ENCODE results near the gene PLTP.
"Not testable (repeated sequence)": the region's sequence is repeated elsewhere in the genome, so short reads cannot be mapped to it uniquely, and the experiment has no call there.

Gene PLTP

DNA sequence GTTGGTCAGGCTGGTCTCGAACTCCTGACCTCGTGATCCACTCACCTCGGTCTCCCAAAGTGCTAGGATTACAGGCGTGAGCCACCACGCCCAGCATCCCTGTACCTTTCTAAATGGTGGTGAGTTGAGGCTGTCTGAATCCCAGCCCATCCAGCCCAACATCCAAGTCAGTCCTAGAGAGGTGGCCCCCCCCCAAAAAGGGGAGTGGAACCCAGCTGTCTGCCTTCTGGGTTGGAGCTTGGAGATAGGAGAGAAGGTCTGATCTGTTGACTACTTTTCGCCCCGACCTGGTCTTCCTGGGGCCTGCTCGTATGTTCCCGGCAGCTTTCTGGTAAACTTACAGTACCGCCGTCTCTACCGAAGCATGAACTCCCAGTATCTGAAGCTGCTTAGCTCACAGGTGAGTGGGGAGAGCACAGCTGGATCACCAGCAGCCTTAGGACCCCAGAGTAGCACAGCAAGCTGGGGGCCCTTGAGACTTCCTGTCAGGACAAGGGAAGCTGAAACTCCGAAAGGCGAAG is 15.3 kb downstream of the PLTP start:
- DNase-seq: no peak

DNA sequence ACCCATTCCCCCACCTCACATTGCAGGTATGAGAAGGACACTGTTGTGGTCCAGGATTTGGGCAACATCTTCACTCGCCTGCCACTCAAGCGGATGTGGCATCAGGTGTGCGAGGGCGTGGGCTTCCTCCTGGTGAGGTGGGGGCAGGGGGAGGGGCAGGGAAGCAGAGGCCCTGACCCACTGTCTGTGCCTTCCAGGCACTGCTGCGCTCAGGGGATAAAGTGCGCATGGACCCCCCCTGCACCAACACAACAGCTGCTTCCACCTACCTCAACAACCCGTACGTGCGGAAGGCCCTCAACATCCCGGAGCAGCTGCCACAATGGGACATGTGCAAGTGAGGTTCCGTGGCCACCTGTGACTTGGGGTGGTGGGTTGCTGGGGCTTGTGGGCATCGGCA is 17.2 kb downstream of the PLTP start:
- no peak for DNase-seq

DNA sequence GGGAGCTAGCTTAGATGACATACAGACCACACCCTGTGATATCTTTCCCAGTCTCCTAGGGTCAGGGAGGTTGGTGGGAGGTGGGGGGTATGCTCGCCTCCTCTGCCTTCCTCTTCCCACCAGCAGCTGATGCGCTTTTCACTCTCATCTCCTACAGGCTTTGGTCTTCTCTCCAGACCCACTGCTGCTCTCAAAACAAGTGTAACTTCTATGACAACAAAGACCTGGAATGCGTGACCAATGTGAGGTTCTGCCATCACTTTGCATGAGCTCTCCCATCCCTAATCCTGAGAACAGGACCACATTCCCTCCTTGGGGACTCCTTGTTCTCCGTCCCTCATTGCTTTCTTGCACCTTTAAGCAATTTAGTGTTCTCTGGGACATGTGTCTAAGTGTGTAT is 18.1 kb downstream of the PLTP start:
- no peak for DNase-seq

DNA sequence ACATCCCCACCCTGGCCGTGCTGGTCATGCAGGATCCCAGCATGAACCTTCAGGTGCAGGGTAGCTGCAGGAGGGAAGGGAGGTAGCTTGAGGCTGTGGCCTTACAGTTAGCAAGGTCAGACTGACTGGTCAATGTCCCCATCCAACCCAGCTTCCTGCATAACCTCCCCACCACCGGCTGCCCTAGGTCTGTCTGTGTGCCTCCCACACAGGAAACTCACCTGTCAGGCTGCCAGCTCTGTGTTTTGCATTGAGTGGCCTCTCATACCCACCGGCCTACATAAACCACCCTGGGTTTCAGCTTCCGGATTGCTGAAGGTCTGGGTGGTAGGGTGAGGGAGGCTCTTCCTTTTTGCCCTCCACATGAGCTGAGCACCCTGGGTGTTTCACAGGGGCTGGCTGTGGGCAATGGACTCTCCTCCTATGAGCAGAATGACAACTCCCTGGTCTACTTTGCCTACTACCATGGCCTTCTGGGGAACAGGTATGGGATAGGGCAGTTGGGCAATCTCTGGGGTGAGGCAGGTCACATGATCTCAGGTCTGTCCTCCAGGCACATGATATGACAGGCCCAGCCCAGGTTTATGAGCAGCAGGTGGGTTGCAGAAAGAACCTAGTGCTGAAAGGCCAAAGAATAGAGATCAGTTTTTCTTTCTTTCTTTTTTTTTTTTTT is 19.0 kb downstream of the PLTP start:
- no peak for DNase-seq

DNA sequence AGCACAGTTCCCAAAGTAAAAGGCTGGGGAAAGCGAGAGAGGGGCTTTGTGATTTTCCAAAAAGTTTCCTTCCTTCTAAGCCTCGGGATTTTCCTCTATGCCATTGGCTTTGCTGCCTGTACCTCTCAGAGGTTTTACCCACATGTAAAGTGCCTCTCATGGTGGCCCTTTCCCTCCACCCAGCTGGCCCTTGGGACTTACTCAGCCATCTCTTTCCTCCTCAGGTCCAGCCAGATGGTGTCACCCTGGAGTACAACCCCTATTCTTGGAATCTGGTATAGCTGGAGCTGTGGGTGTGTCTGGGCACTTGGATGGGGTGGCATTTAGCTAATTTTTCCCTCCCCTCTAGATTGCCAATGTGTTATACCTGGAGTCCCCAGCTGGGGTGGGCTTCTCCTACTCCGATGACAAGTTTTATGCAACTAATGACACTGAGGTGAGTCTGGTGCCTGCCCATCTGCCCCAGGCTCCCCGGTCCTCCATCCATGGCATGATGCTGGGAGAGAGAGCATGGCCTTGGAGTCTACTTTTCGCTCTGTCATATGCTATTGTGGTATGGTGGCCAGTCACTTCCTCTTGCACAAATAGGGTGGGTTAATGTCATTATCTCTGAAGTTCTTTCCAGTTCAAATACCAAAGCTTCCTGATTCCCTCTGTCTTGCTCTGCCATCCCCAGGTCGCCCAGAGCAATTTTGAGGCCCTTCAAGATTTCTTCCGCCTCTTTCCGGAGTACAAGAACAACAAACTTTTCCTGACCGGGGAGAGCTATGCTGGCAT is 19.7 kb downstream of the PLTP start:
- no peak for DNase-seq

DNA sequence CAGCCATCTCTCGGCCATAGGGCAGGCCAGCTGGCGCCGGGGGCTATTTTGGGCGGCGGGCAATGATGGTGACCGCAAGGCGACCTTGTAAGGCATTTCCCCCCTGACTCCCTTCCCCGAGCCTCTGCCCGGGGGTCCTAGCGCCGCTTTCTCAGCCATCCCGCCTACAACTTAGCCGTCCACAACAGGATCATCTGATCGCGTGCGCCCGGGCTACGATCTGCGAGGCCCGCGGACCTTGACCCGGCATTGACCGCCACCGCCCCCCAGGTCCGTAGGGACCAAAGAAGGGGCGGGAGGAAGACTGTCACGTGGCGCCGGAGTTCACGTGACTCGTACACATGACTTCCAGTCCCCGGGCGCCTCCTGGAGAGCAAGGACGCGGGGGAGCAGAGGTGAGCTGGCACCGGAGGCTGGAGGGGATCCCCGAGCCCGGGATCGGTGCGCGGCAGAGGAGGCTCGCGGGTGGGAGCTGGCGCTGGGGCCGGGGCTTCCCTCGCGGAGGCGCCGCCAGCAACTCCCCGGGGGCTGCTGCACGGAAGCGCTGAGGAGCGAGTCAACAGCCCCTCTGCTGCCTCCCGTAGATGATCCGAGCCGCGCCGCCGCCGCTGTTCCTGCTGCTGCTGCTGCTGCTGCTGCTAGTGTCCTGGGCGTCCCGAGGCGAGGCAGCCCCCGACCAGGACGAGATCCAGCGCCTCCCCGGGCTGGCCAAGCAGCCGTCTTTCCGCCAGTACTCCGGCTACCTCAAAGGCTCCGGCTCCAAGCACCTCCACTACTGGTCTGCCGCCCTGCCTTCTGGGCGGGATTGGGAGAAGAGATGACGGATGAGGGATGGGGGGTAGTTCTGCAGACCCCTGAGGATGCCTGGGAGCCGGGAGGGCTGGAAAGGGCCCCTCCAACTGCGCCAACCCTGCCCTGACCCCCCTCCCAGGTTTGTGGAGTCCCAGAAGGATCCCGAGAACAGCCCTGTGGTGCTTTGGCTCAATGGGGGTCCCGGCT is 20.7 kb downstream of the PLTP start, which contains the start of the genes CTSA and NEURL2:
TSS of gene CTSA (plus strand) at position 351 of the 999 bp plus-strand sequence. CDS start at position 585, 234 bp downstream.
TSS of gene NEURL2 (minus strand) at position 224 of the 999 bp plus-strand sequence. CDS start at position 7, 217 bp downstream.
- DNase-seq: peak; percentile 79

DNA sequence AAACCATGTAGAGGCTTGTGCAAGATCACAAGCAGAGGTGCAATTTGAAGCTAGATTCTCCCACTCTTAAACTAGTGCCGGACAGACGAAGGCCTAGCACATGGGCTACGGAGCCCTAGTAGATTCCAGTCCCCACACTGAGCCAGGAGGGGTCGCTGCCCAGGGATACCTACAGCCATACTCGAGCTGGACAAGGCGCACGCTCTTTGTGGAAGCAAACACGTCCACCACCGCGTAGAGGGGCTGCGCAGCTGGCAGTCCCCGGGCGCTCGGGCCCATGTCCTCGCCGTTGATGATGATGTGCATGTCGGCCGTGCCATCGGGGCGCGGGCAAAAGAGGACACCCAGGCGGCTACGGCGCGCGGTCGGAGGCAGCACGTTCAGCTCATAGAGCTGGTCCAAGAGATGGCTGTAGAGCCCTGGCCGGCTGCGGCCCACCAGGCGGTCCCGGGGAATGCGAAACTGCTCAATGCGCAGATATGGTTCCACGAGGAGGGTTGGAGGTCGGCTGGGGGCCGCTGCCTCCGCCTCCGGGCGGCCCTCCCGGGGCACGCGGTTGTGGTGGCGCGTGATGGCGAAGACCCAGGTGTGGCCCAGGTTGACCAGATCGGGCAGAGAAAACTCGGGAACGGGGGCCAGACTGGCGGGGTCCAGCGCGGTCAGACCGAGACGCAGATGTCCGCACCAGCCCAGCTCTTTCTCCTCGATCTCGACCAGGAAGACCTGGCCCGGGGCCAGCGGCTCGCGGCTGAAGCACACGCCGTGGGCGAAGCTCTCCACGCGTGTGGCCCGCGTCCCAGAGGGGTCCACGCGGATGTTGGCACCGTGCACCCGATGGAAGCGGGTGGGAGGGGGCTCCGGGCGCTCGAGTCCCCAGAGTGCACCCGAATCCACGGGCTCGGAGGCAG is 21.6 kb downstream of the PLTP start:
- no peak for DNase-seq

DNA sequence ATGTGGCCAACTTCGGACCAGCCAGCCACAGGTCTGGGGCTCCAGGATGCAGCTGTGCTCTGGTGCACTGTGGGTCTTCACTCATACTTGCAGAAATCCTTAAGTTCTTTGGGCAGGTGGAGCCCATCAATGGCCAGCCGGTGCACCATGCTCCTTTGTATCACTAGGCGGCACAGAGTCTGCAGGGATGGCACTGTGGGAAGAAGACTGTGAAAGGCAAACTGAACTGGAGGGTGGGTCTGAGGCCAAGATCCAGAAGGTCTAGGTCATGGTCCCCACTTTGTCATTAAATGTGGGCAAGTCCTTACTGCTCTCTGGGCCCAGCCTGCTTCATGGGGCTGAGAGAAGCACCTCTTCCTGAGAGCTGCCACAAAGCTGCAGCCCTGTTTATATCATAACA is 23.3 kb downstream of the PLTP start:
- DNase-seq: no peak

DNA sequence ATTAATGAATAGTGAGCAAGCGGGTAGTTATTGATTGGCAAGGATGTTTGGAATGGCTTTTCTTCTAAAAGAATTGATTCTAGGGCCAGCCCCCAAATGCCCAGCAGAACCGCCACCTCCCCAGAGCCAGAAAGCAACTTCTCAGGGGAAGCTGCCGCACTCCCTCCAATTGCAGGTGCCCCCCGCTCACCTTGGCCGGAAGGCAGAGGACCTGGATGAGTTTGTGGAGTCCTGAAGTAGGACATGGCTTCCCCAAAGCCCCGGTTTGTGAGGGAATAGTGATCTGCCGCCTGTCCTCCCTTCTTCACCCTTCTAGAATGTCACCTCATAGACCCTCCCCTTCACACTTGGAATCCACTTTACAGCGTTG is 24.6 kb downstream of the PLTP start, which contains the start of gene SPATA25:
TSS of gene SPATA25 (minus strand) at position 277 of the 370 bp plus-strand sequence. CDS start at position 245, 32 bp downstream.
- DNase-seq: no peak

DNA sequence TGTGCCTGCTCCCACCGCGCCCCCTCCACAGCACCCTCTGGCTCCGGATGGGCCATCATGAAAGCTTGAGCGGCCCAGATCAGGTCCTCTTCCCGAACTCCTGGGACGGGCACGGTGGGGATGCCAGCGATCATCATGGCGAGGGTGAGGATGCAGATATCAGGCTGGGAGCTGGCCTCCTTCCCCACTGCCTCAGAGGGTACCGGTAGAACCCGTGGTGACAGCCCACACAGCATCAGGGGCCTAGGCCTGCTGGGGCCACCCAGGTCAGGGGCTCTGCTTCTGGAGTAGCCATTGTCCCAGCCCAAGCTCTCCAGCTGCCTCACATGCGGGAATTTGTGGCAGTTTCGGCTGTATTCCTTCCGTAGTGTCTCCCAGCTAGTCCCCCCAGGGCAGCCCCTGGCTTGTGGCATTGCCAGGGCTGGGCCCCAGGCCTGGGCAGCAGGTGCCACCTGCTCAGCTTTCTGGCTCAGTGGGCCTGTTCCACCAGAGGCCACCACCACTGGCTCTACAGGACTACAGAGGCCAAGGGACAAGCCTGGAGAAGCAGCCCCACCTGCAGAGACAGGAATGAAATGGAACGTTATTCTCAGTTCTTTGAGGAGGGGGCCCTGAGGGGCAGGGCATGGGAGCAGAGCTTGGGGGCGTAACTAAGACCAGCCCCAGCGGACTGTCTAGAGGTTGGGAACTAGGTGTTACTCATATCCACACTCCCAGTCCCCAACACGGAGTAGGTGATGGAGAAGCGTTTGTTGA is 25.2 kb downstream of the PLTP start:
- no peak for DNase-seq

DNA sequence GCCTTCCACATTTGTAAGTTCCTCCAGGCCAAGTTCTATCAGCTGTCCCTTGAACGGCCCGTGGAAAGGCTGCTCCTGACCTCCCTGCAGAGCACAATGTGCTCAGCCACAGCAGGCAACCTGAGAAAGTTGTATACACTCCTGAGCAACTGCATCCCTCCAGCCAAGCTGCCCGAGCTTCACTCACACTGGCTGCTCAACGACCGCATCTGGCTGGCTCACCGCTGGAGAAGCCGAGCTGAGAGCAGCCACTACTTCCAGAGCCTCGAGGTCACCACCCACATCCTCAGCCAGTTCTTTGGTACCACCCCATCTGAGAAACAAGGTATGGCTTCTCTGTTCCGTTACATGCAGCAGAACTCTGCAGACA is 28.9 kb downstream of the PLTP start:
- DNase-seq: no peak

DNA sequence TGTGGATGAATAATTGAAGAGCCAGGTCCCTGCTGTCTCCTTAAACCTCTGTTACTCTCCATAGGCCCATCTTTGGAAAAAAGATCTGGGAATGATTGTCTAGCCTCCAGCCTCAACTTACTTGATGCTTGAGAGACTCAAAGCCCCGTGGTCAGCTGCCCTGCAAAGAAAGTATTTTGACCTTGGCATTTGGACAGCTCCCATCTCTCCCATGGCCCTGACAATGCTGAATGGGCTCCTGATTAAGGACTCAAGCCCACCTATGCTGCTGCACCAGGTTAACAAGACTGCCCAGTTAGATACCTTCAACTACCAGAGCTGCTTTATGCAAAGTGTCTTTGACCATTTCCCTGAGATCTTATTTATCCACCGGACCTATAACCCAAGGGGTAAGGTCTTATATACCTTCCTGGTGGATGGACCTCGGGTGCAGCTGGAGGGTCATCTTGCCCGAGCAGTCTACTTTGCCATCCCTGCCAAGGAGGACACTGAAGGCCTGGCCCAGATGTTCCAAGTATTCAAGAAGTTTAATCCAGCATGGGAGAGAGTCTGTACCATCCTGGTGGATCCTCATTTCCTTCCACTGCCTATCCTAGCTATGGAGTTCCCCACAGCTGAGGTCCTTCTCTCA is 29.4 kb downstream of the PLTP start:
- no peak for DNase-seq

DNA sequence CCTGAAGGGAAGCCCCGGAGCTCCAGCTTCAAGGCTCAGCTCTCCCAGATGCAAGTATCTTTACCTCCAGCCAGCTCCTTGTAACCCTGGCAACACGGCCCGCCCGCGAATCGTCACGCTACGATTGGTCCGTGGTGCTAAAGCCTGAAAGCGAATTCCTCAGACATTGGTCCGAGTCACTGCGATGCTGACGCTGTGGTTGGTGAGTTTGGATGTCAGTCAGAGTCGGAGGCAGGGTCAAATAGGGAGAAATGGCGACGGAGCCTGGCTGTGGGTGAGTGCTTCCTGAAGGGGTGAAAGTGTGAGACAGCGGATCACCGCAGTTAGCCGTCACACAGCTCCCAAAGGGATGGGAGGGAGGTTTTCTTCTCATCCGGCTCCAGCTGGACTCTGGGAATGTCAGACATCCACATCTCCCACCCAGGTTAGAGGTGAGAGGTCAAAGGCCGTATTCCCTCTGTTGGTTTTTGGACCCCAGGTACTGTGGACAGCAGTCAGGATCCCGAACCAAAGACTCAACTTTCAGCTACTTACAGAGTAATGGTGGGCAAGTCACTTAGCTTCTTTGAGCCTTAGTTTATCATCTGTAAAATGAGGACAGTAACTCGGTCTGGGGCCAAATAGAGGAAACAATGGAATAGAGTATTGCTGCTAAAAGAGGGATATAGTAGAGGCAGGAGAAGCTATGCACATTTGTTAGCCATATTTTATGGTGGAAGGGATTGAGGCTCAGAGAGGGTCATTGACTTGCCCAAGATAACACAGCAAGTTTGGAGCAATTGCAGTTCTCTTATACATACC is 30.8 kb downstream of the PLTP start, which contains the start of gene ZSWIM1:
TSS of gene ZSWIM1 (plus strand) at position 240 of the 801 bp plus-strand sequence. CDS start 1,366 bp downstream, outside the sequence.
- peak; percentile 99 for DNase-seq

DNA sequence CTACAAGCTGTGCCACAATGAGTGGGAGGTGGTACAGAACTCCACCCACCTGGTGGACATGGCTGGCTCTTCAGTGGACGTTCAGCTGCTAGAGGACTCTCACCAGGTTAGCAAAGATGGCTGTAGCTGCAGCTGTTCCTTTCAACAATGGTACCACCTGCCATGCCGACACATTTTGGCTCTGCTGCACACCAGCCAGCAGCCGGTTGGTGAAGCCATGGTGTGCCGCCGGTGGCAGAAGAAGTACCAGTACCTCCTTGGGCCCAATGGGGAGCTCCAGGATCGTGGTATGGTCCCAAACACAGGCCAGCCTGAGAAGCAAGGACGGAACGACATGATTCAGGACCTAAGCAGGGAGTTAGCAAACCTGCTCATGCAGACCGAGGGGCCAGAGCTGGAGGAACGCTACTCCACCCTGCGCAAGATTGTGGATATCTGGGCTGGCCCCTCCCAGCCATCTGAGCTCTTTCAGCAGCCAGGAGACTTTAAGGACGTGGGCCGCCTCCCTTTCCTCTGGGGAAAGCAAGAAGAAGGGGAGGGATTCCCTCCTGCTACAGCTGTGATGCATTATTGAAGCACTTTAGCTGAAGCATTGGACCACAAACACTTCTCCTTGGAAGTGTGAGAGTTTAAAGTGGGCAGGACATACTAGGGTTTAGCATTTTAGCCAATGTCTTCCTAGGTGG is 33.7 kb downstream of the PLTP start:
- DNase-seq: no peak

DNA sequence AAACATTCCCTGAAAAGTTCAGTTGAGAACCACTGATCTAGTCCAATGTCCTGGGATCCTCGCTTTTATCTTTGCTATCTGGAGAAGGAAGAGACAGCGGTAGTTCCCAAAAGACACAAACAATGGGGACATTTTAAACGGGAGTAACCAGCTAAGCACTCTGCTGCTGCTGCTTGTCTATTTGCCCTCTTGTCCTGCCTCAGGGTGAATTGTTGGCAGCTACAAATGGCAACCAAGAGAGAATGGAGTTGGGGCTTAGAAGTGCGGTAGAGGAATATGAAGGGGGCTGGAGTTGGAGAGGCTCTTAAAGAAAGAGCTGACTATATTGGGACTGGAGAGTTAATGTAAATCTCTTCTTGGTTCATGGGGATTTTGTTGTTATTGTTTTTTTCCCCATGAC is 37.4 kb downstream of the PLTP start:
- no peak for DNase-seq

DNA sequence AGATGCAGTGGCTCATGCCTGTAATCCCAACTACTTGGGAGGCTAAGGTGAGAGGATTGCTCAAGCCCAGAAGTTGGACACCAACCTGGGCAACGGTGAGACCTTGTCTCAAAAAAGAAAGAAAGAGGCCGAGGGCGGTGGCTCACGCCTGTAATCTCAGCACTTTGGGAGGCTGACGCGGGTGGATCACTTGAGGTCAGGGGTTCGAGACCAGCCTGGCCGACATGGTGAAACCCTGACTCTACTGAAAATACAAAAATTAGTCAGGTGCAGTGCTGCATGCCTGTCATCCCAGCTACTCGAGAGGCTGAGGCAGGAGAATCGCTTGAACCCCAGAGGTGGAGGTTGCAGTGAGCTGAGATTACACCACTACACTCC is 37.9 kb downstream of the PLTP start:
- not testable (repeated sequence) for DNase-seq

DNA sequence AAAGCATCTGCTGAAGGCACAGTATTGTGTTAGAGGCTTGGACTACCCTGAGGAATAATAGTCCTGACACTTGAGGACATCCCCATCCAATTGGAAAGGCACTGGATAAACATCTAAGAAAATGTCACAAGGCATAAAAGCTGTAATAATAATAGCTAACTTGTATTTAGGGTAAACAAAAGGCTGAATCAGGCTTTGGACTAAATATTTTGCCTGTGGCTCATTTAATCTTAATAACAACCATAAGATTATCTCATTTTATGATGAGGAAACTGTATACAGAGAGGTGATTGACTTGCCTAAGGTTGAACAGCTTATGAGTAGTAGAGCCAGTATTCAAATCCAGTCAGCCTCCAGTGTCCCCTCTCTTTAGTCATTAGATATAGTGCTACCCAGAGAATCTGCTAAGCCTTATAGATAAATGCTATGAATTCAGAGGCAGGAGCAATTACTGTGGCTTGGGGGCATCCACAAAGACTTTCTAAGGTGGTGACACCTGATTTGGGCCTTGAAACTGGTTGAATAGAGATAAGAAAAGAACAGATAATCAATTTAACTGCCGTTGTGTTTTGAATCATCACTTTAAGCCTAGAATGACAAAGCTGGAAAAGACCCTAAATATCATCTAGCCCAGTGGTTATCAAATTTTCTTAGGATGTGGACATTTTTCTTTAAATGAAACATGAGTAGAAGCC is 38.4 kb downstream of the PLTP start:
- no peak for DNase-seq

DNA sequence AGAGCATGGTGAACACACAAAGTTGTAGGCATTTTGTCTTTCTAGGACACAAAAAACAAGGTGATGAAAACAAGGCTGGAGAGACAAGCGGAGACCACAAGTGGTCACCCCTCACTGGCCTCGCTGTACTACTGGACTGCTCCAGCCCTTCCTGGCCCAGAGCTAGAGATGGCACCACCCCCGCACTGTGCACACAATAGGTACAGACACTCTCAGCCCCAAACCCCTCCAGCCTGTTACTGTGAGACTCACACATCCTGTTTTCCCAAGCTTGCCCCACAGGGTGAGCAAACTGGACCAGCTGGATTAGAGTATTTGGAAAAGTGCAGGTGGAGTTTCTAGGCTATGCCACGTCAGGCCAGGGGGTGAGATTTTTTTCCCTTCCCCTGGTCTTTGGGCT is 39.3 kb downstream of the PLTP start:
- DNase-seq: no peak
